Stimulated activated naive CD8-positive, alpha-beta T cell treated with anti-CD3 and anti-CD28 coated beads, Interleukin-15, Interleukin-2, amounts not matched to agents 100 ng/mL and 50 ng/mL, for 24 hours (primary cell): ENCODE results near the gene TPRG1.

Experiments used
- H3K27ac Mint-ChIP-seq: one replicate; pipeline ENCODE4 v1.8.0; 2021; ENCODE audit warnings: mild to moderate bottlenecking, mixed read lengths
- H3K27me3 Mint-ChIP-seq: one replicate; pipeline ENCODE4 v1.8.0; 2021; ENCODE audit warnings: mixed read lengths
- H3K36me3 Mint-ChIP-seq: one replicate; pipeline ENCODE4 v1.8.0; 2021; ENCODE audit warnings: low read depth, mixed read lengths
- H3K4me1 Mint-ChIP-seq: one replicate; pipeline ENCODE4 v1.8.0; 2021; ENCODE audit warnings: low read depth, mixed read lengths
- H3K4me3 Mint-ChIP-seq: one replicate; pipeline ENCODE4 v1.8.0; 2021; ENCODE audit warnings: mild to moderate bottlenecking, mixed read lengths
- H3K9me3 Mint-ChIP-seq: one replicate; pipeline ENCODE4 v1.8.0; 2021; ENCODE audit warnings: mixed read lengths

The TPRG1 gene

DNA sequence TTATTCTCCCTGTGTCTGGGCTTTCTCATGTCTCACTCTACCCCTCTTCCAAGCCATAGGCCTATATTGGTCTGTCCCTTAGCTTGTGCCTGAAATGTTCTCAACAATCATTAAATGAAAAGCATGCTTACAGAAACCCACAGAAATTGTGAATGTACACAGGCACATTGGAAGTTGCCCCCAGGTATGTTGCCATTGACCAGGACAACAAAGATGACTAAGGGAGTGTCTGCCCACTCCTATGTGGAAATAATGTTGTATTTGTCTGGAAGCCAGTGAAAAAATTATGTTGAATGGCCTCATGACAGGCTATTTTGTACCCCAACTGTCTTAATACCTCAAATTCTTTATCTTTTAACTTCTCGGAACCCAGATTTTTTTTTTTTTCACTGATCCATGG is 102.0 kb downstream of the TPRG1 start:
- H3K36me3 Mint-ChIP-seq: no peaks in the 10 kb centered on the region
- no peak overlapping the region for H3K27ac Mint-ChIP-seq
- peaks cover 27% of the 10 kb centered on the region for H3K4me1 Mint-ChIP-seq
- peaks cover 4% of the 10 kb centered on the region for H3K27me3 Mint-ChIP-seq
- peaks cover 4% of the 10 kb centered on the region for H3K9me3 Mint-ChIP-seq
- H3K4me3 Mint-ChIP-seq: no peak overlapping the region

DNA sequence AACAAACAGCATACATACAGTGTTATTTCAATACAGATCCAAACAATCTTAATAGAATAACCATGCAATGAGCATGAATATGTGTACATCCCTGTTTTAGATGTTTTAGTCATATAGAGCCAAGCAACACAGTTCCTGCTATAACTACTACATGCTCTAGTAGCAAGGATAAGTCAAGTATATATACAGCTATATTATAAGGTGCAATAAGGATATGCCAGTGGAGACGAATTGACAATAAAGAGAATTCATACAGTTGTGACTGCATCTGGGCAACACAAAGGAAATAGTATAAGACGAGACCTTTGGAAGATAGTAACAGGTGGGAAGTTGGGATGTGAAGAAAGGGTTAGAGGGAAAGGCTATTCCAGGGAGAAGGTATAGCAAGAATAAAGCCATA is 103.4 kb downstream of the TPRG1 start:
- H3K27ac Mint-ChIP-seq: no peak overlapping the region
- H3K9me3 Mint-ChIP-seq: peaks cover 4% of the 10 kb centered on the region
- peaks cover 4% of the 10 kb centered on the region for H3K27me3 Mint-ChIP-seq
- peaks cover 27% of the 10 kb centered on the region for H3K4me1 Mint-ChIP-seq
- H3K36me3 Mint-ChIP-seq: no peaks in the 10 kb centered on the region
- no peak overlapping the region for H3K4me3 Mint-ChIP-seq

GRCh38 chr3:189275852-189276251 is 104.1 kb downstream of the TPRG1 start:
- H3K27ac Mint-ChIP-seq: peak overlapping the region; percentile 22
- H3K4me3 Mint-ChIP-seq: no peak overlapping the region
- H3K4me1 Mint-ChIP-seq: peaks cover 27% of the 10 kb centered on the region

DNA sequence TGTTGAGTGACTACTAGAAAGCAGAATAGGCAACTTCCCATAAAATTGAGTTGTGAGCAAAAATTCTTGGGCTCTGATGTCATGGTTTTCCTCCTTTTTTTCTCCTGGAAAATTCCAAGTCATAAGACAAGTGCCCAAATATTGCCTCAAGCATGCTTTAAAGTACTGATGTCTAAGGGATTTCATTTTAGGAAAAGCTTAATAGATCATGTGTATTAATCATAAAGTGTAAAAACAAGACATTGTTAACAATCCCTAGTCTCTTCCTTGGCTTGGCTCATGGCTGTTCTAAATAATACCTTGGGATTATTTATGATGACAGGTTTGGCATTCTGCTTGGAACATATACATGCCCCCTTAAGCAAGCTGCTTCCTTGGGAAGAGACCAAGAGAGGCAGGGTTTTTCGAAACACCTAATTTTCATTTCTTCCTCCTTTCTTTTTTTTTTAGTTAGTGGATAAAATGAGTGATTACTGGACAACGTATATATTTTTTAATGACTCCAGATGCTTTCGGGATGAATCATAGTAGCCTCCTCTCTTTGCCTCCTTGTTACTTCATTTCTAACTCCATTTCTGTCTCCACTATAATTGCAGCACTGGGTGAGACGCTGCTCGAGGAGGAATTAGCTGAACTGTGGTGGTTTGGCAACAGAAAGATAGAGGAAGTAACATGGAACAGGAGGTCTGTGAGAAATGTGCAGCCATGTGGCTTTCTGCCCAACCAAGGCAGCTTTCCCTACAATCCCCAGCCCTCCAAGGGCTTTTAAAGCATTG is 104.9 kb downstream of the TPRG1 start:
- H3K27ac Mint-ChIP-seq: no peak overlapping the region

More at GRCh38 chr3:189275852-189276251, 104.1 kb downstream of the TPRG1 start:
- Mint-ChIP-seq H3K36me3 (no peaks in the 10 kb centered on the region), H3K27me3 (peaks cover 4% of the 10 kb centered on the region), H3K9me3 (peaks cover 4% of the 10 kb centered on the region)

DNA sequence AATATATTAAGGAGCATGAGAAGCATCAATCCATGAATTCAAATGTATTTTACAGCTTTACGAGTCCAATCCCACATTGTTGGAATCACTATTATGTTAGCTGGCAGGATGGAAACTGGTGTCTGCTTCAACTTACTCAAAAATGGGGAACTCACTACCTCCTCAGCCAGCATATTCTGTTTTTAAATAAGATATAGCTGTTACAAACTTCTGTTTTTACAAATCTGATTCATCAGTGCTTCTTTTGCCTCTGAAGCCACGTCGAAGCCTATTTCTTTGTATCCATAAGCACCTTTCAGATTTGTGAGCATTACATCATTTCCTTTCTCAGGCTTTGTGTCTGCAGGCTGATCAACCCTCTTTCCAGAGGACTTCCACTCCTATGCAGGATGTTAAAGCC is 105.9 kb downstream of the TPRG1 start:
- peaks cover 4% of the 10 kb centered on the region for H3K9me3 Mint-ChIP-seq
- peaks cover 24% of the 10 kb centered on the region for H3K4me1 Mint-ChIP-seq
- peaks cover 4% of the 10 kb centered on the region for H3K27me3 Mint-ChIP-seq
- H3K36me3 Mint-ChIP-seq: no peaks in the 10 kb centered on the region
- no peak overlapping the region for H3K27ac Mint-ChIP-seq
- no peak overlapping the region for H3K4me3 Mint-ChIP-seq

More for the DNA sequence above, 104.9 kb downstream of the TPRG1 start:
- Mint-ChIP-seq H3K27me3 (peaks cover 4% of the 10 kb centered on the region), H3K9me3 (peaks cover 4% of the 10 kb centered on the region), H3K4me1 (peaks cover 27% of the 10 kb centered on the region), H3K36me3 (no peaks in the 10 kb centered on the region), H3K4me3 (no peak overlapping the region)

GRCh38 chr3:189278221-189278620 is 106.5 kb downstream of the TPRG1 start:
- Mint-ChIP-seq H3K4me3 (no peak overlapping the region), H3K4me1 (peaks cover 19% of the 10 kb centered on the region), H3K27ac (no peak overlapping the region), H3K27me3 (peaks cover 4% of the 10 kb centered on the region), H3K36me3 (no peaks in the 10 kb centered on the region), H3K9me3 (peaks cover 4% of the 10 kb centered on the region)

GRCh38 chr3:189282189-189282588 is 110.4 kb downstream of the TPRG1 start:
- Mint-ChIP-seq H3K27me3 (no peaks in the 10 kb centered on the region), H3K36me3 (no peaks in the 10 kb centered on the region), H3K27ac (no peak overlapping the region), H3K4me1 (peaks cover 16% of the 10 kb centered on the region), H3K9me3 (no peaks in the 10 kb centered on the region), H3K4me3 (no peak overlapping the region)

DNA sequence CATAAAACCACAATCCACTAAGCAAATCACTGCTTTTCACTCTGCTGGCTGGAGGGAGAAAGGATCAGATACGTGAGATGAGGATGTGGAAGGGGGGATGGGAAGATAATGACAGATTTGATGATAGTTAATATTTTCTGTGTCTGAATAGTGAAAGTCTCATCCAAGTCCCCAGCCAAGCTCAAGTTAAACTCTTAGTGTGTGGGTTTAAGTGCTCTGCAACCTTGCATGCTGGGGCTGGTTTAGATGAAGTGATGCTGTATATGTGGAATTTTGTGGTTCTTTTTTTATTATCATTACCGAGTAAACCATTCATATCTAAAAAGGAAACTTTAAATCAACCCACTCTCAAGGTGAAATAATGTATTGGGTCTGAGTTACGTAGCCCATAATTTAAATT is 111.0 kb downstream of the TPRG1 start:
- Mint-ChIP-seq H3K27ac (no peak overlapping the region), H3K4me3 (no peak overlapping the region), H3K27me3 (no peaks in the 10 kb centered on the region), H3K9me3 (no peaks in the 10 kb centered on the region), H3K4me1 (peaks cover 15% of the 10 kb centered on the region), H3K36me3 (no peaks in the 10 kb centered on the region)

DNA sequence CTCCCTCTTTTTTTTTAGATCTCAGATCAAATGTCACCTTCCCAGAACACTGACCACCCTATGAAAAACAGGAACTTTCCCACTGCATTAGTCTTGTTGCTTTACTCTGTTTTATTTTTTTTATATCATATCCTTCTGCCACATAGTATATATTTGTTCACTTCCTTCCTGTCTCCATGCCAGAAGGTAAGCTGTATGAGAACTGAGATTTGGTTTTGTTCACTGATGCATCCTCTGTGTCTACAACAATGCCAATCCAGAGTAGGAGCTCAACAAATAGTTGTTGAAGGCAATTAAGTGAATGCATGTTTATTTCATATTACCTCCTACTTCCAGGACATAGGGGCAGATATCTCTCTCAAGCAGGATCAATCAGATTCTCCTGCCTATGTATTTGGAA is 114.4 kb downstream of the TPRG1 start:
- no peak overlapping the region for H3K4me3 Mint-ChIP-seq
- H3K36me3 Mint-ChIP-seq: no peaks in the 10 kb centered on the region
- H3K9me3 Mint-ChIP-seq: peaks cover 5% of the 10 kb centered on the region
- no peak overlapping the region for H3K27ac Mint-ChIP-seq
- peaks cover 39% of the 10 kb centered on the region for H3K4me1 Mint-ChIP-seq
- H3K27me3 Mint-ChIP-seq: no peaks in the 10 kb centered on the region

GRCh38 chr3:189286916-189287315 is 115.1 kb downstream of the TPRG1 start:
- H3K4me1 Mint-ChIP-seq: peaks cover 39% of the 10 kb centered on the region
- H3K27me3 Mint-ChIP-seq: no peaks in the 10 kb centered on the region
- H3K36me3 Mint-ChIP-seq: no peaks in the 10 kb centered on the region
- H3K4me3 Mint-ChIP-seq: no peak overlapping the region
- no peak overlapping the region for H3K27ac Mint-ChIP-seq
- peaks cover 5% of the 10 kb centered on the region for H3K9me3 Mint-ChIP-seq

DNA sequence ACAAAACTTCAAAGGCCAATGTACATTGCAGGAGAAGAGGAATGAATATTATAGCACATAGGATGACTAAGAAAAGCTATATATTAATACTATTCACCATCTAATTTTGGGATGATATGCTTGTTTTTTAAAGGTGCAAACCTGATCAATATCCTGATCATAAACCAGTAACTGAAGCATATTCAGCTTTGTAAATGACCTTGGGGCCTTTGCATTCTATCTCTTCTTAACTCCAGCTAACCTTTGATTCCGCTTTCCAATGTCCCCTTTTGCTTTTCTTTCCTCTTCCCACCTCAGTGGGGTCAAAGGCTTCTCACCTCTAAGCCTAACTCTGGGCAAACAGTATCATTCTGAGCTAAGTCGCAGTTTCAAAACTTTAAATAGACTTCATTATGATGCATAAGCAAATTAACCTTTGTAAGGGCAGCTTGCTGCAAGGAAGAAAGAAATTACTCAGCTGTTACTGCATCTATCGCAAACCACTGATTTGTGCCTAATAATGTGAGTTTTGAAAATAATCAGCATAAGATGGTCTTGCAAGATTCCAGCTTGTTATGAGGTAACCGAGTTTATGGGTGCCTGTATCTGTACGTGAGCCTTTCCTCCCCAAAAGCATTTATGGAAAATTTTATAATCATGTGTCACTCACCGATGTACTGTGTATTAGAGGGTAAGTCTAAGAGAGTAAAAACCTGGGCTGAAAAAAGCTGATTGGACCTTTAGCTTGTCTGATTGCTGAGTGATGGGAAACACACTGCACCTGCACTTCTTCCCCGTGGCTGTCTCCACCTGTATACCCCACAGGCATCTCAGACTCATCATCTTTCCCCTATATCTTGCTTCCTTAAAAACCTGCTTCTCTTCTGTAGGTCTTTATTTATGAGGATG is 116.8 kb downstream of the TPRG1 start:
- H3K4me3 Mint-ChIP-seq: peak overlapping the region; percentile 11
- H3K4me1 Mint-ChIP-seq: peaks cover 39% of the 10 kb centered on the region
- no peaks in the 10 kb centered on the region for H3K27me3 Mint-ChIP-seq
- H3K9me3 Mint-ChIP-seq: peaks cover 5% of the 10 kb centered on the region
- no peaks in the 10 kb centered on the region for H3K36me3 Mint-ChIP-seq
- peak overlapping the region; percentile 74 for H3K27ac Mint-ChIP-seq

GRCh38 chr3:189289251-189289650 is 117.5 kb downstream of the TPRG1 start:
- Mint-ChIP-seq H3K36me3 (no peaks in the 10 kb centered on the region), H3K4me3 (peak overlapping the region; percentile 11), H3K9me3 (peaks cover 5% of the 10 kb centered on the region), H3K4me1 (peaks cover 39% of the 10 kb centered on the region), H3K27ac (peak overlapping the region; percentile 74), H3K27me3 (no peaks in the 10 kb centered on the region)

- Mint-ChIP-seq H3K4me1 (peaks cover 35% of the 10 kb centered on the region), H3K27ac (no peak overlapping the region), H3K27me3 (no peaks in the 10 kb centered on the region)
Measured at GRCh38 chr3:189292667-189293484, 121.1 kb downstream of the TPRG1 start.

GRCh38 chr3:189294649-189295048 is 122.9 kb downstream of the TPRG1 start:
- Mint-ChIP-seq H3K4me3 (no peak overlapping the region), H3K4me1 (peaks cover 35% of the 10 kb centered on the region), H3K27me3 (no peaks in the 10 kb centered on the region), H3K36me3 (no peaks in the 10 kb centered on the region), H3K9me3 (peaks cover 5% of the 10 kb centered on the region), H3K27ac (no peak overlapping the region)

More at GRCh38 chr3:189292667-189293484, 121.1 kb downstream of the TPRG1 start:
- Mint-ChIP-seq H3K9me3 (peaks cover 5% of the 10 kb centered on the region), H3K4me3 (no peak overlapping the region), H3K36me3 (no peaks in the 10 kb centered on the region)
